Fibroblast of villous mesenchyme (primary cell): ENCODE data around the gene ANO9. TPM values are rescaled to one million over a fixed set of nuclear protein-coding genes. Genes with fewer than 3 reads are reported as not detected.

Source experiments
- DNase-seq: peaks from one replicate; pipeline ENCODE4 v3.0.0-alpha.2; 2010; ENCODE audit warnings: low read depth
- H3K4me3 ChIP-seq: 2 replicates; pipeline ENCODE4 v1.5.1; 2011; ENCODE audit warnings: low read depth, mild to moderate bottlenecking, low read length
- total RNA-seq: library from RNA; depleted of rRNA; stranded (reverse); fragments of >200 nt; gene quantifications from 2 replicates; pipeline ENCODE4 v1.2.3, GENCODE V29; 2012
- TF ChIP-seq, protein P1 (sequence below): IDR thresholded peaks from 2 replicates; pipeline ENCODE4 v1.5.1; 2012; ENCODE audit warnings: low read depth, mild to moderate bottlenecking, low read length; ENCODE audit not compliant: insufficient read depth

Gene ANO9
- total RNA-seq, 1 donor = not detected

DNA sequence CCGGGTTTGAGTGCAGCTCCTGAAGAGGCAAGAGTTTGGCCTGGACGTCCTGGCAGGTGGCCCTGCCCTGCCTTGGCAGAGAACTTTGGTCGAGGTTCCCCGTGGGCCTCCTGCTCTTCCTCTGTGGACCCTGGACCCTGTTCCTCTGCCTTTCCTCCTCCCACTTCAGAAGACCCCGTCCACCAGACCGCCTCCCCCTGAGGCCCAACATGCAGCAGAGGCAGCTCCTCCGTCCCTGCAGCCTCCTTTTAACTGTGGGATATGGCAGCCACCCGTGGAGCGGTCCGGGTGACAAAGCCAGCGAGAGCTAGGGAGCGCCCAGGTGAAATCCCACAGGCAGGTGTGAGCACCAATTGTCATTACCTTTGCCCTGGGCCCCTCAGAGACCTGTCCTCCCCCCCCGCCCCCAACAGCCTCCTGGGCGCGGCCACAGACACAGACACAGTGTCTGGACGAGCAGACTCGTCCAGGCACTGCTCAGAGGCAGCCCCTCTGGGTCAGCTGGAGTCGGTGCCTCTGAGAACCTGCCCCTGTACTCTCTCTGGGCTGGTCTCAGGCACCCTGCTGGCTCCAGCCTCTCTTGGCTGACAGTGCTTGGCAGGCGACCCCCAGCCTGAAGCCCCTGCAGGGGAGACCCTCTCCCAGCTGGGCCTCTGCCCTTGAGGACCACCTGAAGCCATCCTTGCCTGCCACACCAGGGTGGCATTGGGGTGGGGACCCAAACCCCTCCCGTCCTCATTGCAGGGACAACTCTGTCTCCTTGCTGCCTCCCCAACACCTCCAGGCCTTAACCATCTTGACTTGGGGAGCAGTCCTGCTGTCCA is 4.2 kb upstream of the ANO9 start:
- no peak for DNase-seq
- TF ChIP-seq, protein P1, sequence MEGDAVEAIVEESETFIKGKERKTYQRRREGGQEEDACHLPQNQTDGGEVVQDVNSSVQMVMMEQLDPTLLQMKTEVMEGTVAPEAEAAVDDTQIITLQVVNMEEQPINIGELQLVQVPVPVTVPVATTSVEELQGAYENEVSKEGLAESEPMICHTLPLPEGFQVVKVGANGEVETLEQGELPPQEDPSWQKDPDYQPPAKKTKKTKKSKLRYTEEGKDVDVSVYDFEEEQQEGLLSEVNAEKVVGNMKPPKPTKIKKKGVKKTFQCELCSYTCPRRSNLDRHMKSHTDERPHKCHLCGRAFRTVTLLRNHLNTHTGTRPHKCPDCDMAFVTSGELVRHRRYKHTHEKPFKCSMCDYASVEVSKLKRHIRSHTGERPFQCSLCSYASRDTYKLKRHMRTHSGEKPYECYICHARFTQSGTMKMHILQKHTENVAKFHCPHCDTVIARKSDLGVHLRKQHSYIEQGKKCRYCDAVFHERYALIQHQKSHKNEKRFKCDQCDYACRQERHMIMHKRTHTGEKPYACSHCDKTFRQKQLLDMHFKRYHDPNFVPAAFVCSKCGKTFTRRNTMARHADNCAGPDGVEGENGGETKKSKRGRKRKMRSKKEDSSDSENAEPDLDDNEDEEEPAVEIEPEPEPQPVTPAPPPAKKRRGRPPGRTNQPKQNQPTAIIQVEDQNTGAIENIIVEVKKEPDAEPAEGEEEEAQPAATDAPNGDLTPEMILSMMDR = no peak
- H3K4me3 ChIP-seq = no peak overlapping the region

DNA sequence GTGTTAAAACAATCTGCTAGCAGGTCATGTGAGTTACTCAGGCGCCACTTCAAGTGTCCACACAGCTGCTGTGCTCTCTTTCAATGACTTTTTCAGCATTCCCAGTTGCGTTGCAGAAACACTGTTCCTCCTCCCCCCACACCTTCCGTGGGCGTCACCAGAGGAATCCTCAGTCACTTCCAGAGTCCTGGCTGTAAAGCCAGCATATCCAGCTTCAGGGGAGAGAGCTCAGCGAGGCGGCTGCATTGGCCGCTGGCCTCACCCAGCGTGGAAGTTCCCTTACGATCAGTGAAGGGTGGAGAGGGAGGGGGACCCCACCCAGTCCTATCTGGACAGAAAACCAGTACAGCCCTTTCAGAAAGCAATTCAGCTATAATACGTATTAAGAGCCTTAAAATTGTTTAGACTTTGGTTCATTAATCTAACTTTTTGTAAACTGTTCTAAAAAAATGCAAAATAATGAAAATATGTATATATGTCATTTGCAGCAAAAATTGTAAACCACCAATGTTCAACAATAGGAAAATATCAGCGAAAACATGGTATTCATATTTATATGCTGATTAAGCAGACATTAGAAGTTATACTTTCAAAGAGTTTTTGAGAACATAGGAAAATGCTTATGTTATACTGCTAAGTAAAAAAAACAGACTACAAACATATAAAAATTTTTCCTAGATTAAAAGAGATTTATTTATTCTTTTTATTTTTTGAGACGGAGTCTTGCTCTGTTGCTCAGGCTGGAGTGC is 2.8 kb upstream of the ANO9 start:
- no peak overlapping the region for H3K4me3 ChIP-seq
- peak; percentile 41 for DNase-seq
- TF ChIP-seq, protein P1 = no peak

DNA sequence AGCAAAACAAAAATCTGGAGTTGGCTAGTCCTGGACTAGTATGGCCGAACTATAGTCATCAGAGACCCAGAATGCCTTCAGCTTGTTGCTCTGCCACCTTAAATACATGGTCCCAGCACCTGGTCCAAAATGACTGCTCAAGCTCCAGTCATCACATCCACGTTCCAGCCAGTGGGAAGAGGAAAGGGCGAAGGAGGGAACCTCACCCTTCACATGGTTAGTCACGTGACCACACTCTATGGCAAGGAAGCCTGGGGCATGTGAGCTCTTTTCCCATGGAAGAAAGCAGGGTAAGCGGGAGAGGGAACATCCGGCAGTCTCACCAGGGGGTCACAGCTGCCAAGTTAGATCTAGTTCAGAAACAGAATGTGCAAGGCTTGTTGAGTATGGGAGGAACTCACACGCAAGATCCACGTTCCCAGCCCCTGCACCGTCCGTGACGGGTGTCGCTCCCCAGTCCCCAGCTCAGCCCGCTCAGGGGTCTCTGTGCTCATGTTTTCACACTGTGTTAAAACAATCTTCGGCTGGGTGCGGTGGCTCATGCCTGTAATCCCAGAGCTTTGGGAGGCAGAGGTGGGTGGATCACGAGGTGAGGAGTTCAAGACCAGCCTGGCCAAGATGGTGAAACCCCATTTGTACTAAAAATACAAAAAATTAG is 1.9 kb upstream of the ANO9 start:
- TF ChIP-seq, protein P1 = no peak
- H3K4me3 ChIP-seq = no peak overlapping the region
- DNase-seq = peak; percentile 19

DNA sequence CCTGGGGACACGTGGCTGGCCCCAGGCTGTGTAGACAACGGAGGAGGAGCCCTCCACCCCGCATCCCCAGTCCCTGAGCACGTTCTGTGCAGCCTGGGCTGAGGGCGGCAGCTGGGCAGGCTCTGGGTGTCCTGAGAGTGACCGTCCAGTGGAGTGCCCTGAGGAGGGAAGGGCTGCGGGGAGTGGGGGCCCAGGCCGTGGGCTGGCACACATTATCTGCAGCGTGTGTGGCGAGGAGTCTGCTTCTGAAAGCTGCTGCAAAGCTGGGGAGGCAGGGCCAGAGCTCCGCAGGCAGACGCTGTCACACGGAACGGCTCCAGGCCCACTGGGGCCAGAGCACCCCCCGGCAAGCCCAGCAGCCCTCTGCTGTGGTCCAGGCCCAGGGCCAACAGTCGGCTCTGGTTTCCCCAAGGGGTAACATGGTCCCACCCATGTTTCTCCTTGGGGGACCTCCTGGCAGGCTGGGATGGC is 835 bp upstream of the ANO9 start:
- no peak overlapping the region for H3K4me3 ChIP-seq
- DNase-seq = no peak
- TF ChIP-seq, protein P1 = no peak

DNA sequence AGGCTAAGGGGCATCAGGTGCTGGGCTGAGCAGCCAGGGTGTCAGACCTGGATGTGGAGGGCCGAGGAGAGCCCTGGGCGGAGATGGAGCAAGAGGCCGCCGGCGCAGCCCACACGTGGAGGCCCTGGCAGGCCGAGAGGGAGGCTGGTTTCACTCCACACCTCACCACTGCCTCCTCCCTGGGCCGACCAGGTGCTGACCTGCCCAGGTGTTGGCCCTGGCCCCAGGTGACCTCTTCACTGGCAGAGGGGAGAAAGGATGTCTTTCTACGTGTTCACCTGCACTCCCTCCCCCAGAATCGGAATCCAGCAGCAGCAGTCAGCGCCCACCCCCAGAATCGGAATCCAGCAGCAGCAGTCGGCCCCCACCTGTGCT is 781 bp downstream of the ANO9 start:
- H3K4me3 ChIP-seq = no peak overlapping the region
- no peak for DNase-seq
- TF ChIP-seq, protein P1 = no peak

DNA sequence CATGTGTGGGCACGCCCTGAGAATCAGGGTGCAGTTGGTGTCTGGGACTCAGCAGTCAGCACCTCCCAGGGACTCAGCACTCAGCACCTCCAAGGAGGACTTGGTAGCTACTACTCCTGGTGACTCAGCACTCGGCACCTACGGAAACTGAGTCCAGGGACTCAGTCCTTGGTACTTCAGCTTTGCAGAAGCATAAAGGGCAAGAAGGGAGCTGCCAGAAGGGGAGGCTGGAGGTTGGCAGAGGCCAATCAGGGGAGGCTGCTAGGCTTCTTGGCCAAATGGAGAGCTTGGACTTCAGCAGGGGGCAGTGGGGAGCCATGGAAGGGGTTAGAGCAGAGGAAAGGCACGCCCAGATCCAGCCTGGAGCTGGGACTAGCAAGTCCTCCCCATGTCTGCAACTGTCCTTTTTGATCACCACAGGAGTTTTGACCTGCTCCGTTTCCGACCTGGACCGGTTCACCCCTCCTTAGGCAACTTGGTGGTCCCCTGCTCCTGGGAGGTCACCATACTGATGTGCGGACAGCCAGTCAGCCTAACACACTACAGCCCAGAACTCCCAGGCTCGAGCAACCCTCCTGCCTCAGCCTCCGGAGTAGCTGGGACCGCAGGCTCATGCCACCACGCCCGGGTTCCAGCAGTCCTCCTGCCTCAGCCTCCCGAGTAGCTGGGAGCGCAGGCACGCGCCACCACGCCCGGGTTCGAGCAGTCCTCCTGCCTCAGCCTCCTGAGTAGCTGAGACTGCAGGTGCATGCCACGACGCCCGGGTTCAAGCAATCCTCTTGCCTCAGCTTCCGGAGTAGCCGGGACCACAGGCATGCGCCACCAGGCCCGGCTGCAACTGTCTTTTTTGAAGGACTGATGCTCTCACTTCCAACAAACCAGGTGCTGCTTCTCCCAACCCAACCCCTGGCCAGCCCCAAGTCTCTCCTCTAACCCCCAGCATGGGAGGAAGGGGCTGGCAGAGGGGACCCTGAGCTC is 1.5 kb downstream of the ANO9 start:
- TF ChIP-seq, protein P1 = peak; percentile 39
- H3K4me3 ChIP-seq = no peak overlapping the region
- peak; percentile 41 for DNase-seq
